HCT116 (cell line): ENCODE measurements around the gene CLEC10A. TPM values are rescaled to one million over a fixed set of nuclear protein-coding genes. Genes with fewer than 3 reads are reported as not detected.

Experiments used
- ATAC-seq: fragments of 200-7000 bp; cut with Tn5 transposase; 2 replicates; pipeline ENCODE4 v1.9.1; 2020; ENCODE audit warnings: mild to moderate bottlenecking, moderate library complexity
- BruUV-seq: library from RNA; stranded (reverse); fragments of 400-500 nt; replicated peaks from 2 replicates; lab custom pipeline; 2021; lab: Mats Ljungman, UMichigan
- CTCF ChIA-PET: fragments of 300-600 bp; sonication (Branson Sonifier 250); formaldehyde crosslinking; loops from one replicate; lab custom pipeline; 2021; ENCODE audit warnings: antibody characterized with exemption; lab: Charles Lee
- POLR2A ChIA-PET: fragments of 300-600, 350-600 bp; sonication (Branson Sonifier 250); formaldehyde crosslinking; loops from one replicate; lab custom pipeline; 2021; ENCODE audit warnings: antibody characterized with exemption; lab: Charles Lee
- RAD21 ChIA-PET, 2 experiments: fragments of 300-600 bp; sonication (Branson Sonifier 250); formaldehyde crosslinking; loops; one replicate each; lab custom pipeline; 2023; ENCODE audit warnings: low total read pairs in 2 of 2; ENCODE audit not compliant: uncharacterized antibody in 2 of 2, unreplicated experiment in 2 of 2, low non-redundant PET in 1 of 2; lab: Charles Lee
- DNase-seq: peaks from one replicate; pipeline ENCODE4 v3.0.0-alpha.2; 2010; ENCODE audit warnings: low read depth, low spot score
- H2AFZ ChIP-seq: fragments of 200-600 bp; shearing (Covaris generic), sonication (generic); 2 replicates; pipeline ENCODE4 v1.6.1; 2017; ENCODE audit warnings: low read depth, mixed run types, mixed read lengths, antibody characterized with exemption, low read length; ENCODE audit not compliant: poor library complexity, severe bottlenecking
- H3K27ac ChIP-seq: 2 replicates; pipeline ENCODE4 v1.5.1; 2012; ENCODE audit warnings: low read depth, low read length
- H3K27me3 ChIP-seq: fragments of 200-600 bp; sonication (generic); 2 replicates; pipeline ENCODE4 v1.6.1; 2016; ENCODE audit warnings: mixed run types, low read length, mixed read lengths; ENCODE audit not compliant: insufficient read depth
- H3K36me3 ChIP-seq, 2 experiments: fragments of 200-500 bp in 1 of 2; fragments of 200-600 bp in 1 of 2; sonication (Bioruptor generic) in 1 of 2; sonication (generic) in 1 of 2; 2 replicates each; pipeline versions ENCODE4 v1.5.1 to v1.6.1; 2014 to 2016; ENCODE audit warnings: low read length in 2 of 2, inconsistent platforms in 1 of 2, mixed read lengths in 1 of 2, mixed run types in 1 of 2; ENCODE audit not compliant: insufficient read depth in 2 of 2, control insufficient read depth in 1 of 2
- H3K4me1 ChIP-seq, 2 experiments: fragments of 200-600 bp in 1 of 2; sonication (generic) in 1 of 2; 2 replicates each; pipeline versions ENCODE4 v1.5.1 to v1.6.1; 2012 to 2017; ENCODE audit warnings: low read length in 2 of 2, inconsistent platforms in 1 of 2, mild to moderate bottlenecking in 1 of 2, mixed read lengths in 1 of 2, mixed run types in 1 of 2, moderate library complexity in 1 of 2; ENCODE audit not compliant: insufficient read depth in 2 of 2, control insufficient read depth in 1 of 2
- H3K4me2 ChIP-seq: fragments of 200-600 bp; sonication (generic); 2 replicates; pipeline ENCODE4 v1.6.1; 2017; ENCODE audit warnings: mixed run types, low read length, mixed read lengths
- H3K4me3 ChIP-seq, 2 experiments: fragments of 200-600 bp in 1 of 2; sonication (generic) in 1 of 2; replicated peaks in 1 of 2; 2 replicates each; pipeline ENCODE4 v1.5.1; 2011 to 2016; ENCODE audit warnings: low read length in 2 of 2, control low read depth in 1 of 2, low read depth in 1 of 2, mild to moderate bottlenecking in 1 of 2, mixed read lengths in 1 of 2, mixed run types in 1 of 2
- H3K79me2 ChIP-seq: fragments of 200-600 bp; sonication (generic); 2 replicates; pipeline ENCODE4 v1.6.1; 2017; ENCODE audit warnings: mild to moderate bottlenecking, mixed run types, low read length, moderate library complexity, mixed read lengths; ENCODE audit not compliant: insufficient read depth
- H3K9ac ChIP-seq: fragments of 200-600 bp; sonication (generic); 2 replicates; pipeline ENCODE4 v1.6.1; 2016; ENCODE audit warnings: low read length, mixed read lengths
- H3K9me2 ChIP-seq: fragments of 200-600 bp; sonication (generic), shearing (Covaris generic); 2 replicates; pipeline ENCODE4 v1.6.1; 2017; ENCODE audit warnings: mixed run types, mild to moderate bottlenecking, moderate library complexity; ENCODE audit not compliant: insufficient read depth
- H3K9me3 ChIP-seq, 2 experiments: fragments of 200-500 bp in 1 of 2; fragments of 200-600 bp in 1 of 2; sonication (Bioruptor generic) in 1 of 2; sonication (generic) in 1 of 2; 2 replicates each; pipeline ENCODE4 v1.6.1; 2014 to 2017; ENCODE audit warnings: low read length in 2 of 2, mixed read lengths in 2 of 2, inconsistent platforms in 1 of 2, low read depth in 1 of 2, mild to moderate bottlenecking in 1 of 2, mixed run types in 1 of 2, moderate library complexity in 1 of 2; ENCODE audit not compliant: control insufficient read depth in 1 of 2, insufficient read depth in 1 of 2
- H4K20me1 ChIP-seq: fragments of 200-600 bp; sonication (generic), shearing (Covaris generic); 2 replicates; pipeline ENCODE4 v1.6.1; 2017; ENCODE audit warnings: mixed run types, mild to moderate bottlenecking, moderate library complexity; ENCODE audit not compliant: insufficient read depth
- CBX3 ChIP-seq: IDR thresholded peaks from 2 replicates; pipeline ENCODE4 v1.6.1; 2012; ENCODE audit warnings: low read depth
- CEBPB ChIP-seq: IDR thresholded peaks from 2 replicates; pipeline ENCODE4 v1.6.1; 2012; ENCODE audit warnings: low read depth
- EZH2phosphoT487 ChIP-seq: fragments of 200-600 bp; IDR thresholded peaks from 2 replicates; pipeline ENCODE4 v1.6.1; 2018; ENCODE audit warnings: antibody characterized with exemption, borderline replicate concordance
- FOSL1 ChIP-seq: IDR thresholded peaks from 2 replicates; pipeline ENCODE4 v1.6.1; 2012; ENCODE audit warnings: low read depth
- POLR2A ChIP-seq: IDR thresholded peaks from 2 replicates; pipeline ENCODE4 v1.7.0; 2011; ENCODE audit warnings: borderline replicate concordance; ENCODE audit not compliant: insufficient read depth, insufficient read length; ENCODE audit errors: extremely low read depth
- RAD21 ChIP-seq: IDR thresholded peaks from 2 replicates; pipeline ENCODE4 v1.6.1; 2012; ENCODE audit warnings: low read depth, mild to moderate bottlenecking
- SP1 ChIP-seq: IDR thresholded peaks from 2 replicates; pipeline ENCODE4 v1.6.1; 2012; ENCODE audit warnings: low read depth
- SRF ChIP-seq: IDR thresholded peaks from 2 replicates; pipeline ENCODE4 v1.6.1; 2012; ENCODE audit warnings: low read depth
- ZFX ChIP-seq: fragments of 450-650 bp; IDR thresholded peaks from 2 replicates; pipeline ENCODE4 v1.6.1; 2017
- ZNF274 ChIP-seq: fragments of 200-500 bp; sonication (Bioruptor generic); IDR thresholded peaks from 2 replicates; pipeline ENCODE4 v1.6.1; 2014; ENCODE audit warnings: mild to moderate bottlenecking, low read depth, low read length, inconsistent platforms
- intact Hi-C: fragments of 100-400 bp; cut with micrococcal nuclease; formaldehyde crosslinking; loops from 2 replicates; pipeline ENCODE4 v1.10.0; 2022
- total RNA-seq: library from RNA; stranded (reverse); gene quantifications from one replicate; pipeline ENCODE4 v1.2.1, GENCODE V29; 2021; ENCODE audit not compliant: unreplicated experiment
- TF ChIP-seq, protein P1 (sequence below): IDR thresholded peaks from 2 replicates; pipeline ENCODE4 v1.6.1; 2011; ENCODE audit warnings: mild to moderate bottlenecking, low read length, moderate library complexity; ENCODE audit not compliant: insufficient replicate concordance; ENCODE audit errors: extremely low read depth
- TF ChIP-seq, protein P2 (sequence below), 3 experiments: fragments of 200-600 bp in 1 of 3; sonication (generic) in 1 of 3; IDR thresholded peaks in 2 of 3; conservative IDR thresholded peaks in 1 of 3; 2 replicates each; pipeline ENCODE4 v1.5.1; 2012 to 2017; ENCODE audit warnings: low read depth in 2 of 3, low read length in 2 of 3, antibody characterized with exemption in 1 of 3, borderline replicate concordance in 1 of 3, control low read depth in 1 of 3, mild to moderate bottlenecking in 1 of 3, mixed read lengths in 1 of 3, mixed run types in 1 of 3, moderate library complexity in 1 of 3; ENCODE audit not compliant: insufficient read depth in 1 of 3

Gene CLEC10A
- total RNA-seq, 1 experiment from 2014 or later: not detected

DNA sequence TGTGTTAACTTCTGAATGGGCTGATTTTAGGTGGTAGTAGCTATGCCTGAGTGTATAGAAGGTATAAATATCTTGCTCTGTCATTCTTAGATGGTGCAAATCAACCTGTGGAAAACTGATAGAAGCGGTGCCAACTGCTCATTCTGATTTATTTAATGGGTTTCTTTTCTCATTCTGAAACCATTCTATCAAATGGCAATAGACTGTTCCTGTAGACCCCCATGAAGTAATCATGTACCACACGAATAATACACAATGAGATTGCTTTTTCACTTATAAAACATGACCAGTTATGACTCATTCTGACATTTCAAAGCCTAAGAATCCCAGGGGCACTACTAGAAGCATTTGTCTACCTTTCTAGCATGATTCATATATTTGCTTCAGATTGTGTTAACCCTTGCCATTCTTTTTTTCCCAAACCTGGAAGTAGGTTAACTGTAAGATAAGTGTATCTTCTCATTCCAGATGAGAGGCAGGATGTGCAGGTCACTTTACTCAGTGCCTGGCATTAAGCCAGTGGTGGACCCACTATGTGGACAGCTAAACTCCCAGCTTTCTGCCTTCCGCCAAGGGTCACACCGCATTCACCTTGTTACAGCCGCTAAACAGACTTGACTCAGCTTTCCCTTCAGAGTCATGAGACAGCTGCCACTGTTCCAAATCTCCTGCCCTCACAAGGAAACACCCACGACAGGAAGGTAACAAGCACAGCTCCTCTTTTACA is 19.7 kb downstream of the CLEC10A start (continued):
- TF ChIP-seq, protein P1, sequence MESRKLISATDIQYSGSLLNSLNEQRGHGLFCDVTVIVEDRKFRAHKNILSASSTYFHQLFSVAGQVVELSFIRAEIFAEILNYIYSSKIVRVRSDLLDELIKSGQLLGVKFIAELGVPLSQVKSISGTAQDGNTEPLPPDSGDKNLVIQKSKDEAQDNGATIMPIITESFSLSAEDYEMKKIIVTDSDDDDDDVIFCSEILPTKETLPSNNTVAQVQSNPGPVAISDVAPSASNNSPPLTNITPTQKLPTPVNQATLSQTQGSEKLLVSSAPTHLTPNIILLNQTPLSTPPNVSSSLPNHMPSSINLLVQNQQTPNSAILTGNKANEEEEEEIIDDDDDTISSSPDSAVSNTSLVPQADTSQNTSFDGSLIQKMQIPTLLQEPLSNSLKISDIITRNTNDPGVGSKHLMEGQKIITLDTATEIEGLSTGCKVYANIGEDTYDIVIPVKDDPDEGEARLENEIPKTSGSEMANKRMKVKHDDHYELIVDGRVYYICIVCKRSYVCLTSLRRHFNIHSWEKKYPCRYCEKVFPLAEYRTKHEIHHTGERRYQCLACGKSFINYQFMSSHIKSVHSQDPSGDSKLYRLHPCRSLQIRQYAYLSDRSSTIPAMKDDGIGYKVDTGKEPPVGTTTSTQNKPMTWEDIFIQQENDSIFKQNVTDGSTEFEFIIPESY: no peak
- TF ChIP-seq CBX3 (peak; percentile 84), ZNF274 (no peak), FOSL1 (peak; percentile 97)

DNA sequence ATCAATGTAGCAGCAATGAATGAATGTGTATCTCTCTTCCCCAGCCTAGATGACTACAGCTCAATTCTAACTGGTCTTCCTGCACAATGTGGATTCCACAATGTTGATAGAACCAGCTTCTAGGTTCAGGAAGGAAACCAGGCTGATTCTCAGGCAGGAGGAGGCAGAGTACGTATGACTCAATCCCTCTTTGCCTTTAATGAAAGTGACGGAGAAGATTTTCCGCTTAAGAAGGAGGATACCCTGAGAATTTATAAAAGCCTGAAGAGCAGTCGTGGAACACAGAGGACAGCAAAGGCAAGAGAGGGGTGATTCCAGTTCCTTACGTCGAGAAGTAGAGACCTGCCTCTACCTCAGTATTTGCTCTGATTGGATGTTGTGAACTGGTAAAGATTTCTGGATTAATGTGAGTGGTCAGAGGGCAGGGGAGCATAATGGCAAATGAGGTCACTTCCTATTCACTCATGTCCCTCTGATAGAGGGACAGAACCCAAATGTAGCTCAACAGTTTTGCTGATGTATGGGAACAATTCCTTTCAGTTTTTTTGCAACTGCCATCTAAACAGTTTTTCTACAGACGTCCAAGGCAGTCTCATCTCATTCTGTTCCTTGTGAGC is 21.1 kb downstream of the CLEC10A start:
- peak overlapping the region; percentile 17 for H3K4me2 ChIP-seq
- RAD21 ChIA-PET: no interaction called here
- POLR2A ChIA-PET: no interaction called here
- peaks cover under 1% of the 10 kb centered on the region; the same call in 1 of the 2 replicates for H3K27me3 ChIP-seq
- no peak for DNase-seq
- BruUV-seq: no TSS peak
- no peak overlapping the region for H3K9ac ChIP-seq
- H2AFZ ChIP-seq: peak overlapping the region; percentile 17
- intact Hi-C loops: no loop called here
- no peaks in the 10 kb centered on the region for H3K9me3 ChIP-seq
- TF ChIP-seq SP1: no peak
- TF ChIP-seq, protein P2, sequence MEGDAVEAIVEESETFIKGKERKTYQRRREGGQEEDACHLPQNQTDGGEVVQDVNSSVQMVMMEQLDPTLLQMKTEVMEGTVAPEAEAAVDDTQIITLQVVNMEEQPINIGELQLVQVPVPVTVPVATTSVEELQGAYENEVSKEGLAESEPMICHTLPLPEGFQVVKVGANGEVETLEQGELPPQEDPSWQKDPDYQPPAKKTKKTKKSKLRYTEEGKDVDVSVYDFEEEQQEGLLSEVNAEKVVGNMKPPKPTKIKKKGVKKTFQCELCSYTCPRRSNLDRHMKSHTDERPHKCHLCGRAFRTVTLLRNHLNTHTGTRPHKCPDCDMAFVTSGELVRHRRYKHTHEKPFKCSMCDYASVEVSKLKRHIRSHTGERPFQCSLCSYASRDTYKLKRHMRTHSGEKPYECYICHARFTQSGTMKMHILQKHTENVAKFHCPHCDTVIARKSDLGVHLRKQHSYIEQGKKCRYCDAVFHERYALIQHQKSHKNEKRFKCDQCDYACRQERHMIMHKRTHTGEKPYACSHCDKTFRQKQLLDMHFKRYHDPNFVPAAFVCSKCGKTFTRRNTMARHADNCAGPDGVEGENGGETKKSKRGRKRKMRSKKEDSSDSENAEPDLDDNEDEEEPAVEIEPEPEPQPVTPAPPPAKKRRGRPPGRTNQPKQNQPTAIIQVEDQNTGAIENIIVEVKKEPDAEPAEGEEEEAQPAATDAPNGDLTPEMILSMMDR (IDR thresholded peaks at IDR 0.05 in 2 of 3, conservative IDR thresholded peaks at IDR 0.05 in 1 of 3; ENCODE audit: borderline replicate concordance in 1 of 3, insufficient read depth in 1 of 3, low read depth in 2 of 3, low read length in 2 of 3): no peak
- TF ChIP-seq ZNF274: no peak
- no peak for TF ChIP-seq POLR2A
- no peak for TF ChIP-seq ZFX
- no peak for TF ChIP-seq SRF
- no peak for TF ChIP-seq CEBPB
- TF ChIP-seq RAD21: no peak
- no peak for TF ChIP-seq EZH2phosphoT487
- TF ChIP-seq, all 23 proteins: peak for 0
- H4K20me1 ChIP-seq: no peaks in the 10 kb centered on the region
- ATAC-seq: no peak
- no peaks in the 10 kb centered on the region for H3K36me3 ChIP-seq
- H3K4me1 ChIP-seq: peaks cover 16 to 43% of the 10 kb centered on the region in 2 experiments
- H3K4me3 ChIP-seq: no peak overlapping the region
- H3K79me2 ChIP-seq: no peaks in the 10 kb centered on the region
- no peak overlapping the region for H3K27ac ChIP-seq
- H3K9me2 ChIP-seq: no peaks in the 10 kb centered on the region
- CTCF ChIA-PET: interaction anchor here (1.1 to 1.3 kb wide), 2 partner anchors 13 to 74 kb away, joined by 4 to 5 read pairs; no protein-coding TSS in a partner anchor
